Myocyte (in vitro differentiated cells): ENCODE measurements around the gene RELN. TPM values are rescaled to one million over a fixed set of nuclear protein-coding genes. Genes with fewer than 3 reads are reported as not detected.

Experiments used
- DNase-seq: peaks from one replicate; pipeline ENCODE4 v3.0.0-alpha.2; 2012; ENCODE audit warnings: low read depth
- total RNA-seq: library from RNA; depleted of rRNA; stranded (reverse); fragments of >200 nt; gene quantifications from 2 replicates; pipeline ENCODE4 v1.2.3, GENCODE V29; 2014

Gene RELN
- total RNA-seq, 1 donor from 2014 or later = 0.13 TPM

- no peak for DNase-seq
Measured at GRCh38 chr7:103687951-103688350, 301.5 kb downstream of the RELN start.

GRCh38 chr7:103687272-103687671 is 302.2 kb downstream of the RELN start:
- no peak for DNase-seq

GRCh38 chr7:103686763-103687162 is 302.7 kb downstream of the RELN start:
- no peak for DNase-seq

- no peak for DNase-seq
Measured at GRCh38 chr7:103686064-103686463, 303.4 kb downstream of the RELN start.

GRCh38 chr7:103685646-103686045 is 303.8 kb downstream of the RELN start:
- DNase-seq = no peak

GRCh38 chr7:103683348-103683747 is 306.1 kb downstream of the RELN start:
- DNase-seq = no peak

- no peak for DNase-seq
Measured at GRCh38 chr7:103680161-103681144, 309.0 kb downstream of the RELN start.

- DNase-seq = no peak
Measured at GRCh38 chr7:103679151-103680132, 310.0 kb downstream of the RELN start.

- DNase-seq = no peak
Measured at GRCh38 chr7:103668279-103668941, 321.0 kb downstream of the RELN start.

- DNase-seq = no peak
Measured at GRCh38 chr7:103666326-103666725, 323.1 kb downstream of the RELN start.

GRCh38 chr7:103664577-103664976 is 324.9 kb downstream of the RELN start:
- DNase-seq = no peak

GRCh38 chr7:103660455-103661371 is 328.7 kb downstream of the RELN start:
- peak; percentile 74 for DNase-seq

- no peak for DNase-seq
Measured at GRCh38 chr7:103658055-103659005, 331.1 kb downstream of the RELN start.

GRCh38 chr7:103657474-103657894 is 332.0 kb downstream of the RELN start:
- no peak for DNase-seq

GRCh38 chr7:103656221-103656620 is 333.2 kb downstream of the RELN start:
- peak; percentile 19 for DNase-seq

- no peak for DNase-seq
Measured at GRCh38 chr7:103651593-103652377, 337.7 kb downstream of the RELN start.

- no peak for DNase-seq
Measured at GRCh38 chr7:103649052-103649451, 340.4 kb downstream of the RELN start.

- DNase-seq = no peak
Measured at GRCh38 chr7:103648135-103648534, 341.3 kb downstream of the RELN start.
